HG02981 (cell line): ENCODE measurements around the gene ISCU.

Experiments used
- ATAC-seq: cut with Tn5 transposase; IDR thresholded peaks from one replicate; pipeline ENCODE4 v1.9.1; 2021; ENCODE audit warnings: mild to moderate bottlenecking, moderate library complexity; ENCODE audit not compliant: unreplicated experiment

The ISCU gene

GRCh38 chr12:108602209-108602705 is 39.9 kb downstream of the ISCU start:
- ATAC-seq, result no peak

DNA sequence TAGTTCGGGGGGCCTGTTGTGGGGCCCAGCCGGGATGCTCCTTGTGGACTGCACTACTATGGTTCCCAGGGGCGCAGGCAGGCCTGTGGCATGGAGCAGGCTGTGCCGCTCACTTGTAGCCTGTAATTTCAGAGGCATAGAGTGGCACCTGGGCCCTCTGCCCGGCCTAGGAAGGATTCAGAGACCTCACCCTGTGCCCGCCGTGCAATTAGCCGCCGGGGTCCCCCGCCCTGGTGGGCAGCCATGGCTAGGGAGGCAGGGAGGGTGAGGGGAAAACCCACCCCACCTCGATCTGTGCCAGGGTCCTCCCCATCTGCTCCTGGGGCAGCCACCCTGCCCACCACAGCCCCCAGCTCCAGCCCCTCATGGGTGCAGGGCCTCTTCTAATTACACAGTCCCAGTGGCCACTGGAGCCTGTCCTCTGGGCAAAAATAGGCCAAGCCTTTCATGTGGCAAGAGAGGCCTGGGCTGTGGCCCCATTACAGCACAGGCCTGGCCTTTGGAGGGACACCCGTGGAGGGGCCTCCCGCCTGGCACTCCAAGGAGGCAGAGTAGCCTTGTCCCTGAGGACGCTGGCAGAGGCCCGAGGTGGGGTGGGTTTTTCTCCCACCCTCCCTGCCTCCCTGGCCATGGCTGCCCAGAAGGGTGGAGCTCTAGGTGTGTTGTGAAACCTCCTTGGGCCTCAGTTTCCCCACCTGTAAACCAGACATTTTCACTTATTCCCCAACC is 40.7 kb downstream of the ISCU start:
- ATAC-seq, result no peak

DNA sequence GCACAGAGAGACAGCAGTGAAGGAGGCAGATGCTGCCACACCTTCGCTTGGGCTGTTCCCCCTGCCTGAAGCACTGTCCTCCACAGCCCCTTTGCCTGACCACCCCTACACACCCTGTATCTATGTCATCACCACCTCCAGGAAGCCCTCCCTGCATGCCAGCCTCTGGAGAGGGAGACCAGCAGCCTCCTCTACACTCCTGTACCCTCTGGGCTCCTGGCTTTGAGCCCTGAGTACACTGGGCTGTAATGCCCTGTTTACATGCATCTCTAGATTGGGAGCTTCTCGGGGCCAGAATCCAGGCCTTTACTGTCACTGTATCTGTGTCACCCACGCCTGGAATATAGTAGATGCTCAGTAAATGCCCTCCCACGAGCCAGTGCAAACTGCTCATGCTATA is 41.3 kb downstream of the ISCU start:
- ATAC-seq, result no peak

GRCh38 chr12:108604208-108604941 is 42.0 kb downstream of the ISCU start:
- ATAC-seq, result no peak

DNA sequence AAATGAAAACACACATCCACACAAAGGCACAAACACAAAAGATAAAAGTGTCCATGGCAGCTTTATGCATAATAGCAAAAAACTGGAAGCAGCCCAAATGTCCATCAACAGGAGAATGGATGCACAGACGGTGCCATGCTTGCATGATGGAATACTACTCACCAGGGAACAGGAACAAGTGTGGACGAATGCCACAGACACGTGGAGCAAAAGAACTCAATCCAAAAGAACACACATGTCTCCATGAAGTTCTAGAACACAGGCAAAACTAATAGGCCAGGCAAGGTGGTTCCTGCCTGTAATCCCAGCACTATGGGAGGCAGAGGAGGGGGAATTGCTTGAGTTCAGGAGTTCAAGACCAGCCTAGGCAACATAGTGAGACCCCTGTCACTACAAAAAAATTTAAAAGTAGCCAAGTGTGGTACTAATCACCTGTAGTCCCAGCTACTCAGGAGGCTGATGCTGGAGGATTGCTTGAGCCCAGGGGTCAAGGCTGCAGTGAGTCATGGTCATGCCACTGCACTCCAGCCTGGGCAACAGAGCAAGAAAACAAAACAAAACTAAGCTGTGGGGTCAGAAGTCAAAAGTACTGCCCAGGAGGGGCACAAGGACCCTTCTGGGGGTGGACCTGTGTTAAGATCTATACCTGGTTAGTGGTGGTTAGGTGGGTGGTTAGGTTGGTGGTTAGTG is 42.7 kb downstream of the ISCU start:
- no peak for ATAC-seq

GRCh38 chr12:108605690-108606406 is 43.5 kb downstream of the ISCU start:
- ATAC-seq, result no peak

DNA sequence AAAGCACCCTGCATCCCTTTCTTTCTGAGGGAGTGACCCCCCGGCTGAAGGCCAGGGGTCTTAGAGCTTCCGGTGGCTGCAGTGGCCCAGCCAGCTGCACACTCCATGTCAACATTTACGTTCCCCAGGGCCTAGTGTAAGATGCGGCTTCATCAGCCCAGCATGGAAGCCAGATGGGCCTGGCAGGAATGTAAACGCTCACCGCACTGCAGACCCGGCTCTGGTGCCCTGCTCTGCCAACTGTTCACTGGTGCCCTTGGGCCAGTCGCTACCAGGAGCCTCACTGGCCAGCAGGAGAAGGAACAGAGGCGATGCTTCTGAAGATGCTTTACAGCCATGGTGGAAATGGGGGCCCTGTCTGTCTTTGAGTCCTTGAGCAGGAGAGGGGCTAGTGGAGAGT is 44.1 kb downstream of the ISCU start:
- no peak for ATAC-seq

DNA sequence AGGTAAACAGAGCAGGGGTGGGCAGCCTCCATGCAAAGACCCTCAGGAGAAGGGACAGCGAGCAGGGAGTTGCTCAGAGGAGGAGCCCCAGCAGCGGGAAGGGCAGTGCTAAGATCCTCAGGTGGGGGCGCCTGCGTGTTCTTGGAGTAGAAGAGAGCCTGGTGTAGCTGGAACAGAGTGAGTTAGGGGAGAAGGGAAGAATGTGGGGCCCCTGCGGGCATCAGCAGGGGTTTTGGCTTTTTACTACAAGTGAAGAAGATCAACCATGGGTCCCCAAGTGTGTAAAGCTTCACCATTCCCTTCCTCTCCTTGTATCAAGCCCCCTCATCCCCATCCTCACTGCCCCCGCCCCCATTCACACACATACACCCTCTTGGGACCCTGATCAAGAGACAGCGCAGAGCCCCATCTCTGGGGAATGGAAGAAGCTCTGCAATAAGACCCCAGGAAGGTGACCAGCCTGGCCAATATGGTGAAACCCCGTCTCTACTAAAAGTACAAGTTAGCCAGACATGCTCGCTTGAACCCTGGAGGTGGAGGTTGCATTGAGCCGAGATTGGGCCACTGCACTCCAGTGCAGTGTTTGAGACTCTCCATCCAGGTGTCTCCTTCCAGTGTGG is 45.7 kb downstream of the ISCU start:
- no peak for ATAC-seq

GRCh38 chr12:108608616-108609015 is 46.2 kb downstream of the ISCU start:
- ATAC-seq, result no peak

- ATAC-seq, result no peak
These were observed 47.3 kb downstream of the ISCU start for GRCh38 chr12:108609537-108610335.

DNA sequence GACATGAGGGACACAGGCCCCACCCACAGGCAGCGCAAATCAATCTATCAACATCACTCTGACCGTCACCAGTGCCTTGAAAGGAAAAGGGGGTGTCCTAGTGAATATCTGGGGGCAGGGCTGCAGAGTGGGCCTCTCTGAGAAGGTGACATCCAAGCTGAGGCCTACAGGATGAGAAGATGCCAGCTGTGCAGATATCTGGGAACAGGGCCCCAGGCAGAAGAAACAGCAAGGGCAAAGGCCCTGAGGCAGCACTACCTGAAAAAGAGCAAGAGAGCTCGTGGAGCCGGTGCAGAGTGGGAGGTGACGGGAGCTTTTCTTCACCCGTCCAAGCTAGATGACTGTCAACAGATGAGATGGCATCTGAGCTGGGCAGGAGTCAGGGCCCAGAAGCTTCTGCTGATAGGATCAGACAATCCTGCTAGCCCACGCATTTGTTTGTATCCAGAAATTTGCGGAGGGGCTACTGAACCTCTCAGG is 48.0 kb downstream of the ISCU start:
- no peak for ATAC-seq

DNA sequence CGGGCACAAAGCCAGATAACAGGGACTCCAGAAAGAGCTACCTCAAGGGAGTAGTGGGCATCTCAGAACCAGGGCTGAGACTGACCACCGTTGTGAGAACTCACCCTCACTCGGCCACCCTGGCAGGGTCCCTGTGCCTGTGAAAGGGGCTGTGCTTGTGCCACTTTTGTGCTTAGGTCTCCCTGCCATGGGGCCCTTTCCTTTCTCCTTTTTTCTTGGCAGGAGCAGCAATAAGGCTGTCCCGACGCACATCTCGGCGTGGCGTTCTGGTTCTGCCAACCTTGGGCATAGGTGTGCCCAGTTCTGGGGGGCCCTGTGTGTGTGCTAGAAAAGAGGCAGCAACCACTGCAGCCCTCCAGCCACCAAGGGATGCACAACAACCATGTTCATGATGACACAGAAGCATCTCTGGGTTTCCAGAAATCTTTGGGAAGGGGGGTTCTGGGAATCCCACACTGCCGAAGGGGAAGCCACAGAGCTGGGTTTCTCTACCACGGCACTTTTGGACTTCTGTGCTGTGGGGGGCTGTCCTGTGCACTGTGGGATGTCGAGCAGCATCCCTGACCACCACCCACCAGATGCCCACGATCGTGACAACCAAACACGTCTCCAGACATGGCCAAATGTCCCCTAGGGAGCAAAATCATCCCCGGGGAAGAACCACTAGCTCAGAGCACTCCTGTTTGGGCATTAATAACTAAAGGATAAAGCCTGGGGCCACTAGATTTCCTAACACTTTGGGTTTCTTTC is 48.6 kb downstream of the ISCU start:
- no peak for ATAC-seq

DNA sequence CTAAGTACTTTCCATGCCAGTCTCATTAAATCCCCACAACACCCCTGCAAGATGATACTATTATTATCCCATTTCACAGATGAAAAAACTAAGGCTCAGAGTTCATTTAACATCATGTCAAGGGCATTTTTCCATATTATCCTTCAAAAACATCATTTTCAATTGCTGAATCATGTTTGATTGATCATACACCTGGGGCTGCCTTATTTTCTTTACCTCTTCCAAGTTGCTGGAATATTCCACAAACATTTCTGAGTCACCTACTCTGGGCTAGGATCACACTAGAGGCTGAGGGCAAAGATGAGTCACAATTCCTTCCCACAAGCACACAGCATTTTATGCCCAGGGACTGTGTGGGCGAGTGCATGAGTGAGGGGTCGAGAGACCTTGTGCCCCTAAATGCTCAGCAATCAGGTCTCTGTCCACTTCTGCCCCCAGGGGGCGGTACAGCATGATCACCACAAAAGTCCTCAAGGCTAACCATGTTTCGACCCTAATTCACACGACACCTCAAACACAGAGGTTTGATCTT is 49.6 kb downstream of the ISCU start:
- no peak for ATAC-seq

GRCh38 chr12:108612788-108613282 is 50.4 kb downstream of the ISCU start:
- ATAC-seq, result no peak

DNA sequence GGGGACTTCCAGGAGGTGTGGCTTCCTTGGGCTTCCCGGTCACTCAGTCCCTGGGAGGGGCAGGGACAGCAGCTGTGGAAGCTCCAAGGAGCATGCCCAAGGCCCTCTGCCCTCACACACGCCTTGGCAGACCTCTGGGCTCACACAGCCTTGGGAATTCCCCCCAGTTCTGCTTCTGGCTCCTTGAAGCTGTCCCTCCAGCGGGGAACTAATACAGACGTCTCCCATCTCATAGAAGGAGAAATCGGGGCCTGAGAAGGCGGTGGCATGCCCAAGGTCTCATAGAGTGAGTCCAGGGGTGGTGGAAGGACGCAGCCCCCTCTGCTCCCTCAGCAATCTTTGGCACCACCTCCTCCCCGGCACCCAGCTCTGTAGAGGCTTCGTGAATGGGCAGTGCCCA is 51.2 kb downstream of the ISCU start:
- ATAC-seq, result no peak

- no peak for ATAC-seq
These were observed 51.6 kb downstream of the ISCU start for GRCh38 chr12:108614041-108614440.

GRCh38 chr12:108614639-108615038 is 52.2 kb downstream of the ISCU start:
- no peak for ATAC-seq

DNA sequence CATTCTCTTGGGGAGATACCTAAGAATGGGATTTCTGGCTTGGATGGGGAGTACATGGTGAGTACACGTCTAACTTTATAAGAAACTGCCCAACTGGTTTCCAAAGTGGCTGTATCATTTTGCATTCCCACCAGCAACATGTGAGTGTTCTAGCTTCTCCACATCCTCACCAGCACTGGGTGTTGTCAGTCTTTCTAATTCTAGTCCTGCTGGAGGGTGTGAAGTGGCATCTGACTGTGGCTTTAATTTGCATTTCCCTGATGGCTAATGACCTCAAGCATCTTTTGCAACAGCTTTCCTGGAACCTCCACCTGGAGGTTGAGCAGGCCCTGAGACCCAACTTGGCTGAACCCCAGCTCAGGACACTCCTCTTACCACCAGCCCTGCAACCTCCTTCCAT is 53.5 kb downstream of the ISCU start:
- ATAC-seq, result no peak

DNA sequence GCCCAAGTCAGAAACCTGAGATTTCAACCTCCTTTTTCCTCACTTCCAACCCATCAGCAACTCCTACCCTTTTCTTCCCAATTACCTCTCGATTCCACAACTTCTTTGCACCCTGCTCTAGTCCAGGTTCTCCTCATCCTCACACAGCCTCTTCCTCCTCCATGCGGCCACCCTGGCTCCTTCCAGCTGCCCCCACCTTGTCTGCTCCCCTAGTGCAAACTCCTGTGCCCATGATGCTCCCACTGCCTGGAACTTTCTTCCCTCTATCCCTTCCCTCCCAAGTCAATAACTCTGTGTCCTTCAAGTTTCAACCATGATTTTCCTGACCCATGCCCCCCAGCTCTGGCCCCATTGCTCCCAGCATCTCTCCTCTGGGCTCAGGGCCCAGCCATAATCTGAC is 54.0 kb downstream of the ISCU start:
- ATAC-seq, result no peak
